Activated CD8-positive, alpha-beta T cell treated with anti-CD3 and anti-CD28 coated beads, Interleukin-2, amount 10 ng/mL, durations not matched to agents 7 days and 5 days (primary cell): ENCODE results near the gene HIVEP1. TPM values are rescaled to one million over a fixed set of nuclear protein-coding genes. Genes with fewer than 3 reads are reported as not detected.

Experiments
- ATAC-seq: fragments of 150-1000 bp; cut with Tn5 transposase; one replicate; pipeline ENCODE4 v1.10.0; 2021; ENCODE audit warnings: moderate library complexity
- CTCF ChIA-PET: fragments of 350-600 bp; sonication (Branson Sonifier 250); formaldehyde crosslinking; loops from one replicate; lab custom pipeline; 2021; ENCODE audit warnings: antibody characterized with exemption; lab: Charles Lee
- POLR2A ChIA-PET: fragments of 350-600 bp; sonication (Branson Sonifier 250); formaldehyde crosslinking; loops from one replicate; lab custom pipeline; 2021; ENCODE audit warnings: antibody characterized with exemption; lab: Charles Lee
- DNase-seq: peaks from one replicate; pipeline ENCODE4 v3.0.0-alpha.2; 2020
- H3K27ac Mint-ChIP-seq: one replicate; pipeline ENCODE4 v1.8.0; 2021; ENCODE audit warnings: mild to moderate bottlenecking, mixed read lengths
- H3K27me3 Mint-ChIP-seq: one replicate; pipeline ENCODE4 v1.8.0; 2021; ENCODE audit warnings: low read depth, mixed read lengths
- H3K36me3 Mint-ChIP-seq: one replicate; pipeline ENCODE4 v1.8.0; 2021; ENCODE audit warnings: low read depth, mixed read lengths
- H3K4me1 Mint-ChIP-seq: one replicate; pipeline ENCODE4 v1.8.0; 2021; ENCODE audit warnings: low read depth, mixed read lengths
- H3K4me3 Mint-ChIP-seq: one replicate; pipeline ENCODE4 v1.8.0; 2021; ENCODE audit warnings: mild to moderate bottlenecking, mixed read lengths
- H3K9me3 Mint-ChIP-seq: one replicate; pipeline ENCODE4 v1.8.0; 2022; ENCODE audit warnings: mixed read lengths; ENCODE audit not compliant: insufficient read depth
- total RNA-seq, 2 experiments: library from RNA; stranded (reverse); gene quantifications; one replicate each; pipeline ENCODE4 v1.2.3, GENCODE V29; 2021

The HIVEP1 gene
- total RNA-seq, 2 experiments from 2014 or later = 21.2 to 21.4 TPM

- CTCF ChIA-PET = no interaction called here
- POLR2A ChIA-PET = interaction anchor here (0.6 kb wide), 1 partner anchor 369 kb away, joined by 3 read pairs; no protein-coding TSS in a partner anchor
Observed at GRCh38 chr6:12200015-12200564, 188.0 kb downstream of the HIVEP1 start.

DNA sequence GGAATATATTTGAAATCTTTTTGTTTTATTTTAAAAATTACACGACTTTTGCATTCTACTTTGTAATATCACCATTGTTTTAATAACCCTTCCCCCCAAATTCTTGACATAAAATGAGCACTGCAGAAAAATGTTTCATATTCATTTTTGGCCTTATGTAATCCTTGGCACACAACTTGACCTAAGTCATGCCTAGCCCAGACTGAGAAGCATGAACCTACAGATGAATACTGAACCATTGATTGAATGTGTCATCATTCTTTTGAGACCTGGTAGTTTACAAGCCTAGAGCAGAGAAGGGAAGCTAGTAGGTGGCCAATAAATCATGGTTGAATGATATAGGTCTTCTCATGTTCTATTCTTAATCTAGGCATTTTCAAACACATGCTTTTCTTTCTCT, 188.6 kb downstream of the HIVEP1 start:
- Mint-ChIP-seq H3K4me1 (no peaks in the 10 kb centered on the region), H3K4me3 (no peak overlapping the region), H3K36me3 (no peaks in the 10 kb centered on the region), H3K27ac (no peak overlapping the region), H3K27me3 (peaks cover 7% of the 10 kb centered on the region), H3K9me3 (no peaks in the 10 kb centered on the region)
- CTCF ChIA-PET = no interaction called here
- POLR2A ChIA-PET = interaction anchor here (0.6 kb wide), 1 partner anchor 586 kb away, joined by 3 read pairs; no protein-coding TSS in a partner anchor
- ATAC-seq (no peak), DNase-seq (no peak)

More at GRCh38 chr6:12200015-12200564, 188.0 kb downstream of the HIVEP1 start:
- no peak overlapping the region for H3K27ac Mint-ChIP-seq
- DNase-seq (no peak), ATAC-seq (no peak)
- H3K4me3 Mint-ChIP-seq = no peak overlapping the region
- H3K36me3 Mint-ChIP-seq = no peaks in the 10 kb centered on the region
- H3K4me1 Mint-ChIP-seq = no peaks in the 10 kb centered on the region
- H3K27me3 Mint-ChIP-seq = peaks cover 7% of the 10 kb centered on the region
- no peaks in the 10 kb centered on the region for H3K9me3 Mint-ChIP-seq

DNA sequence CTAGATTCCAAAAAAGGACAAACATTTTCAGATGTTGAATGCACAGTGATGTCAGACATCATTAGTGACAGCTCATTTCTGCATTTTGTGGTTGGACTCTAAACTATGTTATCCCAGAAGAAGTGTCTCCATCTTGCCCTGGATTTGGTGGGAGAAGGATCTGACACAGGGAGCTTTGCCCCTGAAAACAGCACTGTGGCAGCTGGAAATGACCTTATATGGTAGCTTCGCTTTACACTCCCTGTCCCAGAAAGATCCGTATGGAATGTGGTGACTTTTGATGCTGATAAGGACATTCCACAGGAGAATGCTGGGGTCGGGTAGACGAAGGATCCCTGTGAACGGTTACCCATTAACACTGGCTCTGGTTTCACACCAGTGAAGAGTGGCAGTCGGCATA, 190.9 kb downstream of the HIVEP1 start:
- Mint-ChIP-seq H3K36me3 (no peaks in the 10 kb centered on the region), H3K9me3 (no peaks in the 10 kb centered on the region), H3K27me3 (peaks cover 7% of the 10 kb centered on the region), H3K4me1 (no peaks in the 10 kb centered on the region), H3K4me3 (no peak overlapping the region), H3K27ac (no peak overlapping the region)
- ATAC-seq = no peak
- ChIA-PET CTCF (no interaction called here), POLR2A (no interaction called here)
- no peak for DNase-seq

DNA sequence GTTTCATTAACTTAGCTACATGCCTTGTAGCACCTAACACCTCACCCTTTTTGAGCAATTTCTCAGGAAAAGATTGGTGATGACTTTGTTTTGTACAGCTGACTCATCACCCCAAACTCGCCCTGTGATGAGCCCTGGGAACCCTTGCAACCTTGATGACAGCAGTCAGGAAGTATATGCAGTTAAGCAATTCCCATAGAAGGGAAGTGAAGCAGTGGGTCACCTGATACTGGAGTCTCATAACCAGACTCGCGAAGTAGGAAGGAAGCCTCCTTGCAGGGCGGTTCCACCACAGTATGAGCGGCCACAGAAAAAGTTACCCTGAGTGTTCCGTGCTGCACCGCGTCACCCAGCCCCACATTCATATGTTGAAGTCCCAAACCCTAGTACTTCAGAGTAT, 196.1 kb downstream of the HIVEP1 start:
- Mint-ChIP-seq H3K4me3 (no peak overlapping the region), H3K9me3 (no peaks in the 10 kb centered on the region), H3K27me3 (peaks cover 7% of the 10 kb centered on the region), H3K27ac (no peak overlapping the region), H3K4me1 (no peaks in the 10 kb centered on the region), H3K36me3 (no peaks in the 10 kb centered on the region)
- POLR2A ChIA-PET = no interaction called here
- DNase-seq = no peak
- CTCF ChIA-PET = interaction anchor here (0.6 kb wide), 1 partner anchor 132 kb away, joined by 4 read pairs; no protein-coding TSS in a partner anchor
- no peak for ATAC-seq

DNA sequence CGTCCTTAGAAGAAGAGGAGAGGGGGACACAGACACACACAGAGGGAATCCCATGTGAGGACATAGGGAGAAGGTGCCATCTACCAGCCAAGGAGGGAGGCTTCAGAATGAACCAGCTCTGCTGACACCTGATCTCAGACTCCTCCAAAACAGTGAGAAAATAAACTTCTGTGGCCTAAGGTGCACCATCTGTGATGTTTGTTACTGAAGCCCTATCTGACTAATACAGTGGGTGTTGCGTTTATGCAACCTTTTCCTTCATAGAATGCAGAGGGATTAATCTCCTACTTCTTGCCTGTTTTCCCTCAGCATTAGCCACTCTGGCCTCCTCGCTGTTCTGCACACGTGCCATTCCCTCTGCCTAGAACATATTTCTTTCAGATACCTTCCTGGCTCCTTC, 196.6 kb downstream of the HIVEP1 start:
- ChIA-PET POLR2A (no interaction called here), CTCF (no interaction called here)
- no peaks in the 10 kb centered on the region for H3K9me3 Mint-ChIP-seq
- H3K36me3 Mint-ChIP-seq = no peaks in the 10 kb centered on the region
- DNase-seq = no peak
- no peaks in the 10 kb centered on the region for H3K4me1 Mint-ChIP-seq
- H3K27ac Mint-ChIP-seq = no peak overlapping the region
- no peak overlapping the region for H3K4me3 Mint-ChIP-seq
- H3K27me3 Mint-ChIP-seq = peaks cover 5% of the 10 kb centered on the region
- ATAC-seq = no peak

Other genes starting within 250 kb of the HIVEP1 start
- gene ADTRP, start 233.5 kb upstream of the HIVEP1 start, total RNA-seq = under 1 TPM; 0.63 to 0.68 TPM